NCI-H187 treated with DMSO at 0.1 percent for 48 hours (cell line): Measurements from ENCODE around the gene EFS.

Experiments
- DNase-seq: peaks from one replicate; lab custom pipeline; 2025; lab: John Stamatoyannopoulos, UW

Gene EFS

DNA sequence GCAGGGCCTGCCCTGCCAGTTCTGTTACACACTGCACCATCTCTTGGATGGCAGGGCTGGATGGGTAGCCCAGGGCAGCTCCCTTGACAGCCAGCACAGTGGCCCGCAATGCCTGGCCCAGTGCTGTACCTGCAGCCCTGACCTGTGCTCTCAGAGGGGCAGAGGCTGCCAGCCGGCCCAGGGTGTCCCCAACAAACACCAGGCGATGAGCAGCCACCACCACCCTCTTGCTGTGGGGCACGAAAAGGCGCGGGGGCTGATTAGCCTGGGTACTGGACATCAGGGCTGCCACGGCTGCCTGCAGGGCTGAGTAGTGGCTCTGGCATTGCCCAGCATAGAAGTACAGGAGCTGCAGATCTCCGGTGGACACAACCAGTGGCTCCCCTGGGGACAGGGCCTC, 7.7 kb downstream of the EFS start:
- no peak for DNase-seq

GRCh38 chr14:23356662-23357061, 8.3 kb downstream of the EFS start:
- no peak for DNase-seq

DNA sequence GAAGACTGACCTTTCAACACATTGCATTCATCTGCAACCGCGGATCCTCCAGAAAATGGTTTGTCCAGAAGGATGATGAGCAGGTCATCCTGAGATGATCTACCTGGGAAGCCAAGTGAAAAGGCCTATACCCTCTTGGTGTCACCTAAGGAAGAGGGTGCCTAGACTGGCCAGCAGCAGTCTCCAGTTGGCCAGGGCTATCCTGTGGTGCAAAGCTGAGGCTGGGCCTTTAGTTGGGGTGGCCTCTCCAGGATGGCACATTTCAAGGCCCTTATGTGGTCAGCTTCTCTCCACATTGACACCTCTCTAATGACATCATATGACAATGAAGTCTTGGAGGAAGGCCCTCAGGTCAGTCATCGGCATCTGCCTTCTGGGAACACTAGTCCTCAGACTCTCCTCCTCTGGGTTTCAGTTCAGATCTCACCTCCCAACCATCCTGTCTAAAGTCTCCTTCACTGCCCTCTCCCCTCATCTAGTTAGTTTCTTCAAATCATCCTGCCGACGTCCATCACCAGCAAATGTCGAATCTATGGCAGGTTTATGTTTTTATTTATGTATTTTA, 9.0 kb downstream of the EFS start:
- no peak for DNase-seq

DNA sequence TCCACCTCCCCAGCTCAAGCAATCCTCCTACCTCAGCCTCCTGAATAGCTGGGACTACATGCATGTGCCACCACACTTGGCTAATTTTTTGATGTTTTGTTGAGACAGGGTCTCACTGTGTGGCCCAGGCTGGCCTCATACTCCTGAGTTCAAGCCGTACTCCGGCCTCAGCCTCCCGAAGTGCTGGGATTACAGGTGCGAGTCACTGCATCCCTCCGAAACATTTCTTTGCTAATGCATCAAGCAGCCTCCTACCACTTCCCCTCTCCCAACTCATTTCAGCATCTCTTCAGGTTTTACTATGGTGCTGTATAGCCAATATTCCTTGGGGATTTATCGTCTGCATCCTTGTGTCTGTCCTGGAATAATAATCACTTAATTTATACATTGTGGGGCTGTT, 10.0 kb downstream of the EFS start:
- no peak for DNase-seq

GRCh38 chr14:23353433-23353780, 11.6 kb downstream of the EFS start:
- DNase-seq, result no peak

DNA sequence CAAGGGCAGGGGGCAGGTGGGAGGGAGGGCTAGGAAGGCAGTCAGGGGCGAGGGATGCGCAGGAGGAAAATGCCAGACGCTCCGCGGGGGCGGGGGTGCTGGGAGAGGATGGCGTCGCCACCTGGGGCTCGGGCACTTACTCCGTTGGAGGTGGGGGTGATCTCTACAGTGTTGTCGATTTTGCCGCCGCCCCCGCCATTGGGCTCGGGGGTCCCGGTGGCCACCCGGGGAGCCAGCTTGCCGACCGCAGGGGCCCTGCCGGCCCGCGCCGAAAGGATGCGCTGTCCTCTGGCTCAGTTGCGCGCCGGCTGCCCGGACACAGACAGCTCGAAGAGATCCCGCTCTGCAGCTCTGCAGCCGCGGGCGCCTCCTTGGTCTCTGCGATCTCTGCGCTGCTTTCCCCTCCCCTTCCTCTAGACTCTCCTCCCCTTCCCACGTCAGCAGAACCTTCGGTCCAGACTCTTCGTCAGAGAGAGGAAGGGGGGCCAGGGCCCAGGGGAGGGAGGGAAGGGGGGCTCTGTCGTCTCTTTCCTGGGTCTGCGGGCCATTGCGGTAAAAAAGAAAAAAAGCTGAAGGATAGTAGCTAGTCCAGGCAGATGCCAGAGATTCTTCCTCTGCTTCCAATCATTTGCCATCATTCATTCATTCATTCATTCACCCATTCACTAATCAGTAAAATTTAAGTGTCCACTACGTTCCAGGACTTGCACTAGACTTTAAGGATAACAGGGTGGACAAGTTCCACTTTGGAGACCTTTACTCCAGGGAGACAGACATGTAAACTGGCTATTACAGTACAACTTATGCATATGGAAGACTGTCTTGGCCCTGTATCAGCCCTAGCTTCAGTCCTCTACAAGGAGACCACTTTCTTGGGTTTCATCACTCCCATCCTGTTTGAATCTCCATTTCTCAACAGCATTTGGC, 12.2 kb downstream of the EFS start, which contains the start of gene SLC22A17:
SLC22A17 (minus strand) TSS at position 382 of the 927 bp plus-strand sequence.
- DNase-seq, result no peak

DNA sequence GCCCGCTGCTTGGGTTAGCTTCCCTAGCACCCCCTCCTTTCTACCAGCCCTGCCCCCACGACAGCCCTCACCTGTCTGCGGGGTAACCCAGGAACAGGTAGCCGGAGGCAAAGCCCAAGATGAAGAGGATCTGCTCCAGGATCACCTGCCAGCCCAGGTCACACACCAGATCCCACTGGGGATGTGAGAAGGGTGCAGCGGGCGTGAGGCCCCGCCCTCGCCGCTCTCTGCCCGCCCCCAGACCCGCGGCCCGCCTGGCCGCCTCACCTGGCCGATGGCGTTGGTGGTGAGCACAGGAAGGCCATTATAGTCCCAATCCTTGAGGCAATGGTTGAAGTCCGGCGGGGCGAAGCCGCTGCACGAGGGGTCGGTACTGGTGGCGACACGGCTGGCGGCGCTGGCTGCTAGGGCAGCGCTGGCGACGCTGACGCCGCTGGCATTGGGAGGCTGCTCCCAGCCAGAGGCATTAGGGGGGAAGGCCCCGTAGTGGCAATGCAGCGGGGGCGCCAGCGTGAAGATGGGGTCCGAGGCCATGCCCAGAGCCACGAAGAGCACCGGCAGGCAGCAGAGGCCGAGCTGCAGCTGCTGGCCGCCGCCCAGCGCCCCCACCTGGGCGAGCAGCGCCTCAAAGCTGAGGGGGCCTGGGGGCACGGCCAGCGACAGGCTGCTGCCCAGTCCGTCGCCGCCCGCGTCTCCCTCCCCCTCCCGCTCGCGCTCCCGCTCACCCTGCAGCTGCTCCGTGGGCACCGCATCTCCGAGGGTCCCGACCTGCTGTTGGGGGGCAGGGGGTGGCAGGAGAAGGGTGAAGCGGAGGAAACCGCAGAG, 13.1 kb downstream of the EFS start:
- no peak for DNase-seq

DNA sequence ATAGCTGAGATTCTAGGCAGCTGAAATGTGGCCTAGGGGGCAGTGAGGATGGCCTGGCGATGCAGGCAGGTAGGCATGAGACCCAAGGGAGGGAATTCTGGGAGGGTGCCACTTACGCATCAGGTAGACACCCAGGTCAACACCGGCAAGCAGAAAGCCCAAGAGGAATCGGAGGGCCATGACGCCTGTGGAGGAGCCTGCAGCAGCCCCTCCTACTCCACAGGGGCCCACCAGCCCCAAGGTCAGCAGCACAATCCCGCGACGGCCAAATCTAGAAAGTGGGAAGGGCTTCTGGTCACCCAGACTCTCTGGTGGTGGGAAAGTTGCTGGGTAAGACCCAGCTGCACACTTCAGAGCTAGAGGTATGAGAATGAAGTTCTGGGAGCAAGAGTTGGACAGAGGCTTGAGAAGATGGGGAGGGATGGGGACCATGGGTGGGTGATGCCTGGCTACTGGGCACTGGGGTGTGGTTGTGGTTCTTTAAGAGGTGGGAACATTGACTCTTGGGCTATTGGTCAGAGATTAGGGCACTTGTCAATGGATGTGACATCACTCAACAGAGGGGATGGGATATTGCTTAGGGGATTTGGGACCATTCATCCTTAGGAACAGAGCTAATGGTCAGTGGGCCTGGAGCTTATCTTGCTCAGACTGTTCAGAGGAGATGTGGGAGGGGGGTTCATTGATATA, 15.7 kb downstream of the EFS start:
- DNase-seq, result no peak

DNA sequence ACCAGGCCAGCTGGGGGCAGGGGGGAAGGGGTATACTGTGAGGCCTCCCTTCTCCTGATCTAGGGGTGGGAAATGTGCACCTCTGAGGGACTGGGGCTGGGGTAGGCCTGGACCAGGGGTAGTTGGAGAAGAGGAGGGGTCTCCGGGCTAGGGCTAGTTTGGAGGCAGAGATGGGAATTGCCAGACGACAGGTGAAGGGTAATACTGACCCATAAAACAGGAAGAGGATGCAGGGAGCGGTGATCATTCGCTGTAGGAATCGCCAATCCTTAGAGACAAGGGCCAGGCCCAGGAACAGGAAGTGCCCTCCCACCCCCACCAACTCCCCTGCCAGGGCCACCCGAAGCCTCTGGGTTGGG, 16.7 kb downstream of the EFS start:
- no peak for DNase-seq

GRCh38 chr14:23347406-23348296, 17.3 kb downstream of the EFS start:
- no peak for DNase-seq

DNA sequence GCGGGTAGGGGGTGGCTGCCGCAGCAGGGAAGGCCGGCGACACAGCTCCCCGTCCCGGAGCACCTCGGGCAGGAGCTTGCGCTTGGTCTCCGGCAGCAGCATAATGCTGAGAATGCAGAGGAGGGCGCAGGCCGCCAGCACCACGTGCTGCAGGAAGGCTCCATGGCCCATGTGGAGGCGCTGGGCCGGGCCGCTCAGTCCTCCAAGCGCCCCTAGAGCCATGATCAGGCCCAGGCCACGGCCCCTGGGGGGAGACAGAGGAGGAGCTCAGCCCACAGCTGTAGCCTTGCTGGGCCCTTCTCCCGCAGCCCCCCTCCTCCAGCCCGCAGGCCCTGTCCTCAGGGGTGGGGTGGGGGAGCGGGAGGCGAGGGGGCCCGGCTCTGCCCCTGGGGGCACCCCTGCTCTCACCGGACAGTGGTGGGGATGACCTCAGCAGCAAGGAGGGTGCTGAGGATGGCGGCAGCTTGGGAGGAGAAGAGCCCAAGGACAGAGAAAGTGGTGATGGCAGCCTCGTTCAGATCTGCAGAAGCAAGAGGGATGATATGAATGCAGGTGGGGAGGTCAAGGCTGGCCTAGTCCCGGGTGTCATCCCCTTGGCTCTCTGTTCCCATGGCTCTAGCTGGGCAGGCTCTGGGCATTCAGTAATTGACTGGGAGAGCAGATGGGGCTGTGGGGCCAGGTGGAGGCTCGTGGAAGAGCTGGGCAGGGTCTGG, 18.1 kb downstream of the EFS start:
- no peak for DNase-seq

GRCh38 chr14:23345987-23346692, 18.8 kb downstream of the EFS start:
- DNase-seq, result no peak

- DNase-seq, result no peak
Measured at GRCh38 chr14:23344481-23344880, 20.5 kb downstream of the EFS start.

DNA sequence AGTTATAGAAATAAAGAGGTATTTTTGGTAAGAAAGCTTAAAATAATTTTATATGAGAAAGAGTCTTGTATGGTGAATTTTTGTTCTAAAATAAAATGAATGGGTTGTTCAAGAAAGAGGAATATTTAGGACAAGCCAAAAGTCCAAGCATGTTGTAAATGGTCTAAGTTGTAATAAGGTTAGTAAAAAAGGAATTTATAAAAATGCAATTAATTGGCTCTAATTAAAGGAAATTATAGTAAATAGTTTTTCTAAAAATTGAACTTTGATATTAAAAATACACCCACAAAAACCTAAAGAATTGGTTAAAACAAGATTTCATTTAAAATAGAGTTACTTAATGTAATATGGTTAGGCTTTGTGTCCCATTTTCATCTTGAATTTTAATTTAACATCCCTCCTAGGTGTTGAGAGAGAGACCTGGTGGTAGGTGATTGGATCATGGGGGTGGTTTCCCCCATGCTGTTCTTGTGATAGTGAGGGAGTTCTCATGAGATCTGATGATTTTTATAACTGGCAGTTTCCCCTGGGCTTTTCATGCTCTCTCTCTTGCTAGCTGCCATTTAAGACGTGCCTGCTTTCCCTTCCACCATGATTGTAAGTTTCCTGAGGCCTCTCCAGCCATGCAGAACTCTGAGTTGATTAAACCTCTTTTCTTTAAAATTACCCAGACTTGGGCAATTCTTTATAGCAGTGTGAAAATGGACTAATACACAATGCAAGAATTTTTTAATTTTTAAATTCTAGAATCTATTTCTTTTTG, 25.3 kb downstream of the EFS start:
- DNase-seq, result no peak

GRCh38 chr14:23335623-23336022, 29.3 kb downstream of the EFS start:
- DNase-seq, result no peak

DNA sequence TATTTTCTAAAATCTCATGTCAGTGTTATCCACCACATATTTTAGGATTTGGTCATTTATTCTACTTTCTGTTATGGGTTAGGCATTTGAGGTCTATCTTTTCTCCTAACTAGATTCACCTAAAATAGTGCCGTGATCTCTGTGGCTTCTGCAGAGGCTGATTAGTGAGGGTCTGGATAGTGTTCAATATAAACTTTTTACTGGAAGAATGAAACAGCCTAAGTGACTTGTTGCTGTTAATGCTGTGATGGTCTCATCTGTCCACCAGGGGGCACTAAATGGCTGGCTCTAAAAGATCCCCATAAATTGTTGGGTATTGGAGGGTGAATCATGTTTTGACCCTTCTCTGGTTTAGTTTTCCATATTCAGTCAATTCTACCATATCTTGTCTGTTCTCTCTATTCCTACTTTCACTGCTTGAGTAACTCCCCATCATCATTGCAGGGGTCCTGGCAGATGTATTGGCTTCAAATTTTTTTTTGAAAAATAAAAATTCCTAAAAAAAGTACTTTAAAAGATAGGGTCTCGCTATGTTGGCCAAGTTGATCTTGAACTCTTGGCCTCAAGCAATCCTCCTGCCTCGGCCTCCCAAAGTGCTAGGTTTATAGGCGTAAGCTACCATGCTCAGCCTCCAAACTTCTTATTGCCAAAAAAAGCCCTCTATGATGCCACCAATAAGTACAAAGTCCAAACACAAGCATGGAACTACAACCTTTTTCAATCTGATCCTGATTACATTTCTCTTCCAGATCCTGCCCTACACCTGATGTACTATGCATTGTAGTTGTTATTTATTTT, 36.8 kb downstream of the EFS start:
- no peak for DNase-seq

DNA sequence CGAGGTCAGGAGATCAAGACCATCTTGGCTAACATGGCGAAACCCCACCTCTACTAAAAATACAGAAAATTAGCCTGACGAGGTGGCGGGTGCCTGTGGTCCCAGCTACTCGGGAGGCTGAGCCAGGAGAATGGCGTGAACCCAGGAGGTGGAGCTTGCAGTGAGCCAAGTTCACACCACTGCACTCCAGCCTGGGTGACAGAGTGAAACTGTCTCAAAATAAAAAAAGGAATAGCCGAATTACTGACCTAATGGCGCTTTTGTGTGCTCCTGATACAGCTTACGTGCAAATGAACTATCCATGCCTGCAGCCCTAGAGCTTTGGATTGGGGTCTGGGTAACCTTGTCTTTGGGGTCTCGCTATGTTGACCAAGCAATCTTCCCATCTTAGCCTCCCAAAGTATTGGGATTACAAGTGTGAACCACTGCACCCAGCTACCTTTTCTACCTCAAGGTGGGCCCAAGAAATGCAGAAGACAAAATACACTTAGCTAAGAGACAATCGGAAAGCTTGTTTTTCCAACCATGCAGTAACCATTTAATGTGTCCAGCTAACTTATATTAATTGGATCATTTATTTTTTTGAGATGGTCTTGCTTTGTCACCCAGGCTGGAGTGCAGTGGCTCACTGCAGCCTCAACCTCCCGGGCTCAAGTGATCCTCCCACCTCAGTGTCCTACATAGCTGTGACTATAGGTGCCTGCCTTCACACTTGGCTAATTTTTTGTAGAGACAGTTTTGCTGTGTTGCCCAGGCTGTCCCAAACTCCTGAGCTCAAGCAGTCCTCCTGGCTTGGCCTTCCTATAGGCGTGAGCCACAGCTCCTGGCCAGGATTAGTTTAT, 38.3 kb downstream of the EFS start:
- DNase-seq, result no peak
